AG04449 (cell line): ENCODE results near the gene RAB11FIP2.

Experiments used
- CTCF ChIA-PET: fragments of 350-600 bp; formaldehyde crosslinking; extraction: SDS; loops from one replicate; lab custom pipeline; 2021; ENCODE audit warnings: antibody characterized with exemption; lab: Yijun Ruan, JAX
- POLR2A ChIA-PET: fragments of 400-600, 350-600 bp; formaldehyde crosslinking; extraction: SDS; loops from one replicate; lab custom pipeline; 2020; ENCODE audit warnings: antibody characterized with exemption, inconsistent platforms; lab: Yijun Ruan, JAX
- DNase-seq: peaks from one replicate; pipeline ENCODE4 v3.0.0-alpha.2; 2010; ENCODE audit warnings: low read depth, low spot score
- H3K4me3 ChIP-seq: 2 replicates; pipeline ENCODE4 v1.5.1; 2011; ENCODE audit warnings: low read depth, mild to moderate bottlenecking, control low read depth, low read length
- TF ChIP-seq, protein P1 (sequence below): IDR thresholded peaks from one replicate; pipeline ENCODE4 v1.5.1; 2011; ENCODE audit warnings: mild to moderate bottlenecking, moderate library complexity, low read length, control low read depth, inconsistent platforms; ENCODE audit not compliant: insufficient read depth; ENCODE audit errors: missing control alignments

The RAB11FIP2 gene

DNA sequence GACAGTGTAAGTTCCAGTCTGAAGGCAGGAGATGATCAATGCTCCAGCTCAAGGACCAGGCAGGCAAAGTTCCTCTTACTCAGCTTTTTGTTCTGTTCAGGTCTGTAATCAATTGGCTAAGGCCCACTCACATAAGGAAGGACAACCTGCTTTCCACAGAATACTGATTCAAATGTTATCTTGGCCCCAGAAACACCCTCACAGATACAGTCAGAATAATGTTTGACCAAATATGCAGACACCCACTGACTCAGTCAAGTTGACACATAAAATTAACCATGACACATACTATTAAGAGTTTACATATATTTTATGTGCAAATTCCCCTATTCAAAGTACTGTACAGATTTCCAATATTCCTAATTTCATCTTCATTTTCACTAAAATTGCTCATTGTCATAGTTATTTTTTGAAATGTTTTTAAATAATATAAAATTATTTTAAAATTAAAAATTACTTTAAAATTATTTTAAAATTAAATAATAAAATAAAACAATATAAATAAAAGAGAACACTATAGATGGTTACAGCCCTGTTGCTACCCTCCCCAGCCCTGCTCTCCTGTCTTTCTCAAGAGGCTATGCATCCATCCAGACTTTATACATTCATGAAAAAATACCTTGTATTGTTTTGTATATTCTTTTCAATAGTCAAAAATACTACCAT, 59.4 kb downstream of the RAB11FIP2 start:
- TF ChIP-seq, protein P1, sequence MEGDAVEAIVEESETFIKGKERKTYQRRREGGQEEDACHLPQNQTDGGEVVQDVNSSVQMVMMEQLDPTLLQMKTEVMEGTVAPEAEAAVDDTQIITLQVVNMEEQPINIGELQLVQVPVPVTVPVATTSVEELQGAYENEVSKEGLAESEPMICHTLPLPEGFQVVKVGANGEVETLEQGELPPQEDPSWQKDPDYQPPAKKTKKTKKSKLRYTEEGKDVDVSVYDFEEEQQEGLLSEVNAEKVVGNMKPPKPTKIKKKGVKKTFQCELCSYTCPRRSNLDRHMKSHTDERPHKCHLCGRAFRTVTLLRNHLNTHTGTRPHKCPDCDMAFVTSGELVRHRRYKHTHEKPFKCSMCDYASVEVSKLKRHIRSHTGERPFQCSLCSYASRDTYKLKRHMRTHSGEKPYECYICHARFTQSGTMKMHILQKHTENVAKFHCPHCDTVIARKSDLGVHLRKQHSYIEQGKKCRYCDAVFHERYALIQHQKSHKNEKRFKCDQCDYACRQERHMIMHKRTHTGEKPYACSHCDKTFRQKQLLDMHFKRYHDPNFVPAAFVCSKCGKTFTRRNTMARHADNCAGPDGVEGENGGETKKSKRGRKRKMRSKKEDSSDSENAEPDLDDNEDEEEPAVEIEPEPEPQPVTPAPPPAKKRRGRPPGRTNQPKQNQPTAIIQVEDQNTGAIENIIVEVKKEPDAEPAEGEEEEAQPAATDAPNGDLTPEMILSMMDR = no peak
- no peak for DNase-seq
- H3K4me3 ChIP-seq = no peak overlapping the region
- ChIA-PET POLR2A (no interaction called here), CTCF (no interaction called here)

- CTCF ChIA-PET = interaction anchor here (0.9 to 1.1 kb wide), 2 partner anchors 256 to 445 kb away, joined by 3 to 4 read pairs; no protein-coding TSS in a partner anchor
- POLR2A ChIA-PET = no interaction called here
- DNase-seq = no peak
- H3K4me3 ChIP-seq = no peak overlapping the region
- TF ChIP-seq, protein P1 = no peak
These were observed 62.8 kb downstream of the RAB11FIP2 start for GRCh38 chr10:117983961-117984360.

GRCh38 chr10:117980755-117981702, 65.7 kb downstream of the RAB11FIP2 start:
- no peak overlapping the region for H3K4me3 ChIP-seq
- DNase-seq = no peak
- CTCF ChIA-PET = no interaction called here
- TF ChIP-seq, protein P1 = no peak
- POLR2A ChIA-PET = no interaction called here

DNA sequence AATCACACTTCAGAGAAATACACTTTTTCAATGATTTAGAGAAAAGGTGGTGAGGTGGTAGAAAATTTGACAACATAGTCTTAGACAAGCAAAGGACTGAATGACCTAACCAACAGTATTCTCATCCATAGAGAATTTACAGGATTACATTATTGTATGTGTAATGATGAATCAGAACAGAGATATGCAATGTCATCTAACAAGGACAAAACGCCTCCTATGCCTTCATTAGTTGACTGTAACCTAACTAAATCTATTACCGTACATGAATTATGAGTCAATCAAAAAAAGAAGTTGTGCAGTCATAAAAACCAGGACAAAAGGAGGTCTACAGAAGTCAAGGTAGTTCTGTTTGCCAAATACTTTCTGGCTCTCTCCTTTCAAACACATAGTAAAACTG, 66.5 kb downstream of the RAB11FIP2 start:
- CTCF ChIA-PET = no interaction called here

DNA sequence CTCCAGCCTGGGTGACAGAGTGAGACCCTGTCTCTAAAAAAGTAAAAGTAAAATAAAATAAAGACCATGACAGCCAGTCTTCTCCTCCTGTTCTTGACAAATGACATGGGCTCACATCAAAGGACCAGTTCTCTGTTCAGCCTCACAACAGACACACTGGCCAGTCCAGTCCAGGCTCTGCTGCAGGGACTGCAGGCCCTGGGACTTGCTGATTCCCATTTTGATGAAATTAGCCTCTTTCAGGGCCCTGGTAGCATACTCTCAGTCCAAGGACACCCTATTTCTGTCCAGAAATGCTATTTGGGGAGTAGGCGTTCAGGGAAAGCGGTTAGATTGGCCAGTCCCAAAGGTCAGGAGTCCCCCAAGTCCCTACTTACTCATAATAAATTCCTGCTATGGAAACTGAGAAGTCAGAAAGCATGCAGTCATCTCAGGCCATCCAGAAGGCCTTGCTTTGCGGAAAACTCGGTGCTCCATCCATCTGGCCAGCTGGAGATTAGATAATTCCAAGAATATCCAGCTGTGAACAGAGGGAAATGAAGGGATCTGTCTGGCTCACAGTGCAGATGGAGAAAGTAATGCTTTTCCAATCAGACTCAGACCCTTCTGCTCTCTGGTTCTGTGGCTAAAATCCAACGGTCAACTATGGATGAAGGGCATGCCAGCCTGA, 74.4 kb downstream of the RAB11FIP2 start:
- CTCF ChIA-PET = no interaction called here
- TF ChIP-seq, protein P1 = no peak

More for the DNA sequence above, 66.5 kb downstream of the RAB11FIP2 start:
- TF ChIP-seq, protein P1 = no peak
- POLR2A ChIA-PET = no interaction called here
- peak; percentile 40 for DNase-seq
- H3K4me3 ChIP-seq = no peak overlapping the region

More for the DNA sequence above, 74.4 kb downstream of the RAB11FIP2 start:
- POLR2A ChIA-PET = no interaction called here
- no peak for DNase-seq
- H3K4me3 ChIP-seq = no peak overlapping the region
